Adrenal gland (tissue), 12 donors: ENCODE measurements around the gene SPATA25. TPM values are rescaled to one million over a fixed set of nuclear protein-coding genes. Genes with fewer than 3 reads are reported as not detected.
A peak's percentile ranks its signal among the peaks of the same experiment; 100 is the strongest.

Source experiments
- DNase-seq, 7 donors: peaks; one replicate each; pipeline ENCODE4 v3.0.0-alpha.2; 2019 to 2020
- H3K27ac ChIP-seq, 5 donors: fragments of 200-600 bp; sonication (generic) in 4 of 5; 1 replicate in 3 of 5; 2 replicates in 2 of 5; pipeline versions ENCODE4 v1.5.1 to v1.8.0; 2016 to 2020; ENCODE audit warnings: mild to moderate bottlenecking in 1 of 5
- H3K27me3 ChIP-seq: fragments of 200-600 bp; 2 replicates; pipeline ENCODE4 v1.8.0; 2021
- H3K36me3 ChIP-seq, 2 donors: fragments of 200-600 bp; replicated peaks in 1 of 2; 1 replicate in 1 of 2; 2 replicates in 1 of 2; pipeline versions ENCODE4 v1.5.1 to v1.8.0; 2018 to 2022
- H3K4me1 ChIP-seq, 2 donors: fragments of 200-600 bp; replicated peaks in 1 of 2; 1 replicate in 1 of 2; 2 replicates in 1 of 2; pipeline versions ENCODE4 v1.5.1 to v1.8.0; 2018 to 2021
- H3K4me3 ChIP-seq, 4 donors: fragments of 200-600 bp; sonication (generic) in 3 of 4; one replicate each; pipeline ENCODE4 v1.5.1; 2016 to 2018
- H3K9me3 ChIP-seq, 3 donors: fragments of 200-600 bp; sonication (generic) in 1 of 3; replicated peaks in 1 of 3; 1 replicate in 2 of 3; 2 replicates in 1 of 3; pipeline versions ENCODE4 v1.5.1 to v1.8.0; 2016 to 2021
- CTCF ChIP-seq, 6 experiments: fragments of 450-650 bp in 4 of 6; fragments of 200-600 bp in 2 of 6; sonication (generic) in 1 of 6; IDR thresholded peaks; 1 replicate in 5 of 6; 2 replicates in 1 of 6; pipeline versions ENCODE4 v1.5.1 to v1.8.0; 2016 to 2021; ENCODE audit warnings: antibody characterized with exemption in 6 of 6, mild to moderate bottlenecking in 2 of 6, moderate library complexity in 1 of 6
- POLR2A ChIP-seq, 2 donors: fragments of 450-650 bp; IDR thresholded peaks; one replicate each; pipeline ENCODE4 v1.6.1; 2017; ENCODE audit warnings: antibody characterized with exemption in 2 of 2, mild to moderate bottlenecking in 2 of 2, moderate library complexity in 1 of 2
- WGBS, 4 donors: extraction: QIAGEN DNeasy Blood & Tissue Kit in 2 of 4; methylation state at CpG; one replicate each; pipeline versions ENCODE4 v1.1.5 to v1.1.7; 2013 to 2017; 5-methylcytosine and 5-hydroxymethylcytosine counted together
- intact Hi-C, 2 donors: fragments of 100-400 bp; cut with DNase I; formaldehyde crosslinking; loops; one replicate each; pipeline versions ENCODE4 v1.14.1 to v1.15.0; 2022 to 2023
- polyA plus RNA-seq, 3 donors: library from polyadenylated mRNA; stranded (reverse); fragments of 200-250 nt in 2 of 3; fragments of 350-450 nt in 1 of 3; fragmentation: Illumina TruSeq in 1 of 3; extraction: RNeasy Lipid Tissue Mini Kit (QIAGEN cat#74804) in 1 of 3; gene quantifications; one replicate each; pipeline ENCODE4 v1.2.3, GENCODE V29; 2013 to 2014
- total RNA-seq, 9 donors: library from RNA; depleted of rRNA in 4 of 9; stranded (reverse); fragments of >200 nt in 4 of 9; fragments of 120-200 nt in 1 of 9; fragmentation: NEBNext Ultra II Directional in 1 of 9; extraction: Animal tissue kit (Norgen Biotek cat#: 25700) in 1 of 9; gene quantifications; one replicate each; pipeline versions ENCODE4 v1.1.0 to v1.2.4, GENCODE V29; 2013 to 2023
- donor health status: healthy with polysubstance abuse.
- donor health status: Bipolar disorder and iron deficiency.
- donor health status: DM: yes; HTN: yes; CAD: no.
- donor health status: DM: no; HTN: no; CAD: no.
- donor health status: DM: no; HTN: no; CAD: no.
- donor health status: DM: yes; HTN: yes; CAD: no.

SPATA25 gene
- total and polyA plus RNA-seq, 12 donors = 0.29 to 12.5 (median 2.9) TPM; not detected in 1

DNA sequence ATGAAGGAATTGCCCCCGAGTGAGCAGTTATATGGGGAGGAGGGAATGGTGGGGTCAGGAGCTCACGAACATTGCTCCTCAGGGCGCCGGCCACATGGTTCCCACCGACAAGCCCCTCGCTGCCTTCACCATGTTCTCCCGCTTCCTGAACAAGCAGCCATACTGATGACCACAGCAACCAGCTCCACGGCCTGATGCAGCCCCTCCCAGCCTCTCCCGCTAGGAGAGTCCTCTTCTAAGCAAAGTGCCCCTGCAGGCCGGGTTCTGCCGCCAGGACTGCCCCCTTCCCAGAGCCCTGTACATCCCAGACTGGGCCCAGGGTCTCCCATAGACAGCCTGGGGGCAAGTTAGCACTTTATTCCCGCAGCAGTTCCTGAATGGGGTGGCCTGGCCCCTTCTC is 10.9 kb upstream of the SPATA25 start:
- 80 to 87% (median 86%) methylated on average over 12 of the region's 12 CpGs for WGBS, 4 donors
- Histone ChIP-seq H3K27ac (no peak overlapping the region), H3K9me3 (no peaks in the 10 kb centered on the region), H3K4me3 (no peak overlapping the region), H3K4me1 (peaks cover 6 to 13% of the 10 kb centered on the region in 2 donors), H3K36me3 (peaks cover 0 to 98% of the 10 kb centered on the region in 2 donors), H3K27me3 (no peaks in the 10 kb centered on the region)
- no peak for DNase-seq
- intact Hi-C loops = loop anchor here (5.0 kb wide), 2 partner anchors 44 to 54 kb away; no protein-coding TSS in a partner anchor
- TF ChIP-seq CTCF (IDR thresholded peaks at IDR 0.05) (no peak), POLR2A (IDR thresholded peaks at IDR 0.05) (no peak)

DNA sequence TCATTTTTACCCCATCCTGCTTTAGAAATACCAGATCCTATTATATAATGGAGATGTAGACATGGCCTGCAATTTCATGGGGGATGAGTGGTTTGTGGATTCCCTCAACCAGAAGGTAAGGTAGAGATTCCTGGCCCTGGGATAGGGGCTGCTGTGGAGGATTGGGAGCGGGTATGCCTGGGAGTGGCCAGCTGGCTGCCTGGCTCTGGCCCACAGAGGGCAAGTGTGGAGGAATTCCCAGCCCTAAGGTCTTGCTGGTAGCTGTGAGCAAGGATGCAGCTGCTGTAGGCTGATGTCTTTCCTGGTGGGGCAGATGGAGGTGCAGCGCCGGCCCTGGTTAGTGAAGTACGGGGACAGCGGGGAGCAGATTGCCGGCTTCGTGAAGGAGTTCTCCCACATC is 10.3 kb upstream of the SPATA25 start:
- WGBS, 4 donors = 92 to 100% (median 94%) methylated on average over 2 to 7 of the region's 7 CpGs

DNA sequence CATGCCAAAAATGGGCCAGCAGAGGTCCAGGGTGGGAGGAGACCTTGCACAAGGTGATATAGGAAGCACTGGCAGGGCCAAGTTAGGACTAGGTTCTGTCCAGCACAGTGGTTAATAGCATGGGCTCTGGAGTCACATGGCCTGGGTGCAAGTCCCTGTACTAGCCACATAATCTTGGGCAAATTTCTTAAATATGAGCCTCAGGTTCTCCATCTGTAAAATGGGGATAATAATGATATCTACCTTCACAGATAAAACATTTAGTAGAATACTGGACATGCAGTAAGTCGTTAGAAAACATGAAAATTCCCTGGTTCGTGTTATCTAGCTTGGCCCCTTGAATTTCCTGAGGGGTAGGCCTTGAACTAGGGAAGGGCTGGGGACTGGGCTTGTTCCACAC is 9.9 kb upstream of the SPATA25 start:
- no peak for DNase-seq
- H3K27ac ChIP-seq = peak overlapping the region in 1 of 5 donors; percentile 2
- intact Hi-C loops = loop anchor here (5.0 kb wide), 2 partner anchors 45 to 55 kb away; no protein-coding TSS in a partner anchor
- no peaks in the 10 kb centered on the region for H3K9me3 ChIP-seq
- no peak for TF ChIP-seq CTCF (IDR thresholded peaks at IDR 0.05)
- TF ChIP-seq POLR2A (IDR thresholded peaks at IDR 0.05) = no peak
- 51 to 75% (median 66%) methylated on average over 2 of the region's 2 CpGs for WGBS, 4 donors
- no peak overlapping the region for H3K4me3 ChIP-seq
- peaks cover 11 to 23% of the 10 kb centered on the region in 2 donors for H3K4me1 ChIP-seq
- peaks cover 0 to 97% of the 10 kb centered on the region in 2 donors for H3K36me3 ChIP-seq
- H3K27me3 ChIP-seq = no peaks in the 10 kb centered on the region

More for the DNA sequence above, 10.3 kb upstream of the SPATA25 start:
- intact Hi-C loops = loop anchor here (5.0 kb wide), 2 partner anchors 45 to 55 kb away; no protein-coding TSS in a partner anchor
- peak overlapping the region in 1 of 5 donors; percentile 2 for H3K27ac ChIP-seq
- no peak for DNase-seq
- TF ChIP-seq CTCF (IDR thresholded peaks at IDR 0.05) (no peak), POLR2A (IDR thresholded peaks at IDR 0.05) (no peak)
- H3K4me3 ChIP-seq = no peak overlapping the region
- H3K9me3 ChIP-seq = no peaks in the 10 kb centered on the region
- H3K27me3 ChIP-seq = no peaks in the 10 kb centered on the region
- peaks cover 0 to 99% of the 10 kb centered on the region in 2 donors for H3K36me3 ChIP-seq
- peaks cover 11 to 19% of the 10 kb centered on the region in 2 donors for H3K4me1 ChIP-seq

- H3K36me3 ChIP-seq = peaks cover 0 to 92% of the 10 kb centered on the region in 2 donors
- intact Hi-C loops = loop anchor here (5.0 kb wide), 2 partner anchors 46 to 56 kb away; no protein-coding TSS in a partner anchor
- 85 to 95% (median 90%) methylated on average over 12 to 14 of the region's 14 CpGs for WGBS, 4 donors
Measured at GRCh38 chr20:45896641-45897161, 9.3 kb upstream of the SPATA25 start.

More at GRCh38 chr20:45896641-45897161, 9.3 kb upstream of the SPATA25 start:
- H3K27me3 ChIP-seq = no peaks in the 10 kb centered on the region
- no peak for DNase-seq
- H3K4me1 ChIP-seq = peaks cover 15 to 29% of the 10 kb centered on the region in 2 donors
- no peak overlapping the region for H3K4me3 ChIP-seq
- peak overlapping the region in 3 of 5 donors; percentile 2 to 19 (median 13) for H3K27ac ChIP-seq
- TF ChIP-seq POLR2A (IDR thresholded peaks at IDR 0.05) = no peak
- TF ChIP-seq CTCF (IDR thresholded peaks at IDR 0.05) = no peak
- H3K9me3 ChIP-seq = no peaks in the 10 kb centered on the region
